Progenitor cell of endocrine pancreas (in vitro differentiated cells): Measurements from ENCODE around the gene GRAP2. TPM values are rescaled to one million over a fixed set of nuclear protein-coding genes. Genes with fewer than 3 reads are reported as not detected.

Source experiments
- DNase-seq: peaks from one replicate; pipeline ENCODE4 v3.0.0; 2021; ENCODE audit warnings: low spot score; ENCODE audit not compliant: unreplicated experiment
- H3K27ac Mint-ChIP-seq: 2 replicates; pipeline ENCODE4 v1.8.0; 2021; ENCODE audit warnings: mild to moderate bottlenecking, moderate library complexity, mixed read lengths
- H3K27me3 Mint-ChIP-seq: 2 replicates; pipeline ENCODE4 v1.8.0; 2021; ENCODE audit warnings: mixed read lengths
- H3K36me3 Mint-ChIP-seq: 2 replicates; pipeline ENCODE4 v1.8.0; 2022; ENCODE audit warnings: mixed read lengths; ENCODE audit not compliant: insufficient read depth
- H3K4me1 Mint-ChIP-seq: 2 replicates; pipeline ENCODE4 v1.8.0; 2021; ENCODE audit warnings: low read depth, mixed read lengths
- H3K4me3 Mint-ChIP-seq: 2 replicates; pipeline ENCODE4 v1.8.0; 2021; ENCODE audit warnings: low read depth, mild to moderate bottlenecking, moderate library complexity, mixed read lengths
- H3K9me3 Mint-ChIP-seq: 2 replicates; pipeline ENCODE4 v1.8.0; 2021; ENCODE audit warnings: low read depth, mixed read lengths
- total RNA-seq: library from RNA; stranded (reverse); gene quantifications from 2 replicates; pipeline ENCODE4 v1.2.1, GENCODE V29; 2021
- TF ChIP-seq, protein P1 (sequence below): fragments of 200-600 bp; sonication (generic); IDR thresholded peaks from one replicate; pipeline ENCODE4 v1.5.0; 2021; ENCODE audit warnings: antibody characterized with exemption, mild to moderate bottlenecking; ENCODE audit not compliant: unreplicated experiment

Gene GRAP2
- total RNA-seq, 1 donor from 2014 or later = 0.60 TPM

- no peak overlapping the region for H3K4me3 Mint-ChIP-seq
- no peaks in the 10 kb centered on the region for H3K36me3 Mint-ChIP-seq
- no peak overlapping the region for H3K27ac Mint-ChIP-seq
- no peaks in the 10 kb centered on the region for H3K9me3 Mint-ChIP-seq
- no peak for DNase-seq
- H3K4me1 Mint-ChIP-seq = peaks cover 1% of the 10 kb centered on the region
- TF ChIP-seq, protein P1, sequence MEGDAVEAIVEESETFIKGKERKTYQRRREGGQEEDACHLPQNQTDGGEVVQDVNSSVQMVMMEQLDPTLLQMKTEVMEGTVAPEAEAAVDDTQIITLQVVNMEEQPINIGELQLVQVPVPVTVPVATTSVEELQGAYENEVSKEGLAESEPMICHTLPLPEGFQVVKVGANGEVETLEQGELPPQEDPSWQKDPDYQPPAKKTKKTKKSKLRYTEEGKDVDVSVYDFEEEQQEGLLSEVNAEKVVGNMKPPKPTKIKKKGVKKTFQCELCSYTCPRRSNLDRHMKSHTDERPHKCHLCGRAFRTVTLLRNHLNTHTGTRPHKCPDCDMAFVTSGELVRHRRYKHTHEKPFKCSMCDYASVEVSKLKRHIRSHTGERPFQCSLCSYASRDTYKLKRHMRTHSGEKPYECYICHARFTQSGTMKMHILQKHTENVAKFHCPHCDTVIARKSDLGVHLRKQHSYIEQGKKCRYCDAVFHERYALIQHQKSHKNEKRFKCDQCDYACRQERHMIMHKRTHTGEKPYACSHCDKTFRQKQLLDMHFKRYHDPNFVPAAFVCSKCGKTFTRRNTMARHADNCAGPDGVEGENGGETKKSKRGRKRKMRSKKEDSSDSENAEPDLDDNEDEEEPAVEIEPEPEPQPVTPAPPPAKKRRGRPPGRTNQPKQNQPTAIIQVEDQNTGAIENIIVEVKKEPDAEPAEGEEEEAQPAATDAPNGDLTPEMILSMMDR = no peak
- peaks cover 23% of the 10 kb centered on the region for H3K27me3 Mint-ChIP-seq
Observed at GRCh38 chr22:39958949-39959639, 58.2 kb downstream of the GRAP2 start.

DNA sequence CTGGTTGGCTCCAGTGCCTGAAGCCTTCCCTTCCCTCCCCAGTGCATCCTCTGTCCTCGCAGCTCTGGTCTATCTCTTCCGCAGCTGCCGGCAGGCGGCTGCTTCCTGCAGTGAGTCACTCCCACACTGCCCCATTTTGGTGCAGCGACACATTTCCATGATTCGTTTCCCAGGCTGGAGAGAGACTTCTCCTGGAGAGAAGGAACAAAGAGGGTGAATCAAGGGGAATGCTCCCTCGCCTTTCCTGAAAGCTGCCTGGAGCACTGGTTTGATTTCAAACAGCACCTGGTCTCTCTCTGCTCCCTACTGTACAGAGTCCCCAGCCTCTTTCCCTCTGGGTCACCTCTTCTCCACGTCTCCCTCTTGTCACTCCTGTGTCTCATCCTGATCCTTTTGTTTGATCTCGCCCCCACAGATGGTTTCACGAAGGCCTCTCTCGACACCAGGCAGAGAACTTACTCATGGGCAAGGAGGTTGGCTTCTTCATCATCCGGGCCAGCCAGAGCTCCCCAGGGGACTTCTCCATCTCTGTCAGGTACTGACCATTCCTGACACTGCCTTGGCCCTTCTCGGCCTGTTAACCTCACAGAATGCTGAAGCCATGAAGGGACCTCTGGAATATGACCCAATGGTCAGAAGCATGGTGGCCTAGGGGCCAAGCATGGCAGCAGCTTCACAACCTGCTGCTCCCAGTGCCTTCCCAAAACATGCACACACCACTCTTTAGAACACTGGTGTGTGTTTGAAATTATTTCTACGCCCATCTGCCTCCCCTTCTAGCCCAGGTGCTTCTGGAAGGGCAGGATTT, 59.0 kb downstream of the GRAP2 start, which contains the start of gene TMA7B:
Gene TMA7B, plus strand, starts transcription at position 758 of the 808 bp plus-strand sequence. CDS start 3,978 bp downstream, outside the sequence.
- H3K27me3 Mint-ChIP-seq = peaks cover 23% of the 10 kb centered on the region
- DNase-seq = no peak
- peak within 1 kb of the TSS; percentile 15 for H3K27ac Mint-ChIP-seq
- TF ChIP-seq, protein P1 = no peak
- peaks cover 1% of the 10 kb centered on the region for H3K4me1 Mint-ChIP-seq
- H3K36me3 Mint-ChIP-seq = no peaks in the 10 kb centered on the region
- H3K4me3 Mint-ChIP-seq = no peak within 1 kb of the TSS
- H3K9me3 Mint-ChIP-seq = no peaks in the 10 kb centered on the region

DNA sequence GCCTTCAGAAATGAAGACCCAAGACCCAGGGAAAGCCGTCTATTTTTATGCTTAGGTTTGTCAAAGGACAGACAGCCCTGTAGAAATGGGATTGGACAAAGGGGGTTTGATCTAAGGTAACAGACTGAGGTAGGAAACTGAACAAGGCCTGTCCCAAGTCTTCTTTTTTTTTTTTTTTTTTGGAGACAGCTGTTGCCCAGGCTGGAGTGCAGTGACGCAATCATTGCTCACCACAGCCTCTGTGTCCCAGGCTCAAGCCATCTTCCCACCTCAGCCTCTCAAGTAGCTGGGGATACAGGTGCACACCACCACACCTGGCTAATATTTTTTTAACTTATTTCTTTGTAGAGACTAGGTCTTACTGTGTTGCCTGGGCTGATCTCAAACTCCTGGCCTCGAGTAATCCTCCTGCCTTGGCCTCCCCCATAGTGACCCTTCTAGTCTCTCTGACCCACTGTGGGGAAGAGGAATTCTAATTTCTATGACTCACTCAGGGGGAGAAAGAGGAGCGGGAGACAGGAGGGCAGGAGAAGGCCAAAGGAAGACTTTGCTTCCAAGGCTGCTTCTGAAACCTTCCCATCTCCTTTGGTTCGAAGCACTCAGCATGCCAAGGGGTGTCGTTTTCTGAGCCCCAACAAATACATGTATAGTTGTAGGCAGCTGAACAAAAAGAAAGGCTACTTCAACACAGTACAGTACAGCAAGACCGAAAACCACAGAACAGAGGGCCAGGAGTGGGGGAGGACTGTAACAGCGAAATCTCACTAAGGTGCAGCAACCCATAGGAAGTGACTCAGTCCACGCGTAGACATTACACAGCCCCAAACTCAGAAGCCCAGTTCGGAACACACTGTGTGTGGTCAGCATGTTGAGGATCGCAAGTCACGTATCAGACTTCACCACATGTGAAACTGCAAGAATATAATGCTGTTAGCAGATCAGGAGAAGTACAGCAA, 60.2 kb downstream of the GRAP2 start:
- H3K27ac Mint-ChIP-seq = no peak overlapping the region
- TF ChIP-seq, protein P1 = no peak
- H3K4me3 Mint-ChIP-seq = no peak overlapping the region
- no peaks in the 10 kb centered on the region for H3K36me3 Mint-ChIP-seq
- H3K9me3 Mint-ChIP-seq = no peaks in the 10 kb centered on the region
- peaks cover 27% of the 10 kb centered on the region for H3K27me3 Mint-ChIP-seq
- no peak for DNase-seq
- H3K4me1 Mint-ChIP-seq = peaks cover 1% of the 10 kb centered on the region

DNA sequence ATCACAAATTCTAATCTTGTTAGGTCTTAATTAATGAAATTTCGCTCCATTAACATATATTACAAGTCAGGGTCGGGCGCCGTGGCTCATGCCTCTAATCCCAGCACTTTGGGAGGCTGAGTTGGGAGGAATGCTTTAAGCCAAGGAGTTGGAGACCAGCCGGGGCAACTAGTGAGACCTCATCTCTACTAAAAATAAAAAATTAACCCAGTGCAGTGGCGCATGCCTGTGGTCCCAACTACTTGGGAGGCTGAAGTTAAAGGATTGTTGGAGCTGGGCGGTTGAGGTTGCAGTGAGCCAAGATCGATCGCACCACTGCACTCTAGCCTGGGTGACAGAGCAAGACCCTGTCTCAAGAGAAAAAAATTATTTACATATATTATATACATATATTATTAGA, 61.2 kb downstream of the GRAP2 start:
- Mint-ChIP-seq H3K4me3 (no peak overlapping the region), H3K27ac (no peak overlapping the region), H3K4me1 (peaks cover 5% of the 10 kb centered on the region), H3K9me3 (no peaks in the 10 kb centered on the region), H3K27me3 (peaks cover 27% of the 10 kb centered on the region), H3K36me3 (no peaks in the 10 kb centered on the region)
- no peak for DNase-seq
- TF ChIP-seq, protein P1 = no peak

- Mint-ChIP-seq H3K27me3 (peaks cover 3% of the 10 kb centered on the region), H3K4me3 (no peak overlapping the region), H3K27ac (no peak overlapping the region), H3K36me3 (no peaks in the 10 kb centered on the region), H3K9me3 (no peaks in the 10 kb centered on the region), H3K4me1 (peaks cover 22% of the 10 kb centered on the region)
- no peak for DNase-seq
- TF ChIP-seq, protein P1 = no peak
Observed at GRCh38 chr22:39965748-39966147, 64.9 kb downstream of the GRAP2 start.
